HG02642 (cell line): ENCODE data around the gene CDC40.
"Not testable (repeated sequence)": the region's sequence is repeated elsewhere in the genome, so short reads cannot be mapped to it uniquely, and the experiment has no call there.

Source experiments
- ATAC-seq: cut with Tn5 transposase; IDR thresholded peaks from one replicate; pipeline ENCODE4 v1.9.1; 2021; ENCODE audit warnings: mild to moderate bottlenecking; ENCODE audit not compliant: unreplicated experiment, poor library complexity

Gene CDC40

GRCh38 chr6:110198561-110198960 lies 18.3 kb downstream of the CDC40 start:
- ATAC-seq = no peak

- no peak for ATAC-seq
Measured at GRCh38 chr6:110201151-110201884, 21.1 kb downstream of the CDC40 start.

GRCh38 chr6:110207652-110208051 lies 27.4 kb downstream of the CDC40 start:
- ATAC-seq = no peak

GRCh38 chr6:110211753-110212152 lies 31.5 kb downstream of the CDC40 start:
- ATAC-seq = no peak

GRCh38 chr6:110214338-110214737 lies 34.1 kb downstream of the CDC40 start:
- no peak for ATAC-seq

- ATAC-seq = no peak
Measured at GRCh38 chr6:110216140-110216539, 35.9 kb downstream of the CDC40 start.

GRCh38 chr6:110217266-110217665 lies 37.0 kb downstream of the CDC40 start:
- no peak for ATAC-seq

GRCh38 chr6:110221738-110222137 lies 41.5 kb downstream of the CDC40 start:
- ATAC-seq = no peak

- ATAC-seq = no peak
Measured at GRCh38 chr6:110226261-110226660, 46.0 kb downstream of the CDC40 start.

- no peak for ATAC-seq
Measured at GRCh38 chr6:110232450-110232849, 52.2 kb downstream of the CDC40 start.

- peak; percentile 87 for ATAC-seq
Measured at GRCh38 chr6:110233770-110234374, 53.6 kb downstream of the CDC40 start.

- not testable (repeated sequence) for ATAC-seq
Measured at GRCh38 chr6:110236007-110236406, 55.8 kb downstream of the CDC40 start.

- ATAC-seq = no peak
Measured at GRCh38 chr6:110239526-110240274, 59.5 kb downstream of the CDC40 start.

- not testable (repeated sequence) for ATAC-seq
Measured at GRCh38 chr6:110244621-110245020, 64.4 kb downstream of the CDC40 start.

- no peak for ATAC-seq
Measured at GRCh38 chr6:110246378-110246777, 66.2 kb downstream of the CDC40 start.

- ATAC-seq = no peak
Measured at GRCh38 chr6:110246900-110247546, 66.8 kb downstream of the CDC40 start.

- no peak for ATAC-seq
Measured at GRCh38 chr6:110250058-110250457, 69.8 kb downstream of the CDC40 start.

GRCh38 chr6:110250838-110251237 lies 70.6 kb downstream of the CDC40 start:
- ATAC-seq = no peak

GRCh38 chr6:110255211-110255750 lies 75.1 kb downstream of the CDC40 start:
- ATAC-seq = no peak

GRCh38 chr6:110256366-110256765 lies 76.1 kb downstream of the CDC40 start:
- ATAC-seq = no peak

- ATAC-seq = no peak
Measured at GRCh38 chr6:110265273-110265672, 85.0 kb downstream of the CDC40 start.
